Neural crest cell (in vitro differentiated cells): ENCODE results near the gene ELF2. TPM values are rescaled to one million over a fixed set of nuclear protein-coding genes. Genes with fewer than 3 reads are reported as not detected.

ENCODE experiments used
- DNase-seq: peaks from one replicate; pipeline ENCODE4 v3.0.0; 2021; ENCODE audit warnings: low read depth, mixed read lengths, low spot score
- H3K27ac Mint-ChIP-seq: one replicate; pipeline ENCODE4 v1.8.0; 2021; ENCODE audit warnings: mild to moderate bottlenecking, mixed read lengths; ENCODE audit not compliant: unreplicated experiment
- H3K27me3 Mint-ChIP-seq: 2 replicates; pipeline ENCODE4 v1.8.0; 2021; ENCODE audit warnings: low read depth, mild to moderate bottlenecking, mixed read lengths
- H3K36me3 Mint-ChIP-seq: 2 replicates; pipeline ENCODE4 v1.8.0; 2021; ENCODE audit warnings: low read depth, mild to moderate bottlenecking, mixed read lengths
- H3K4me1 Mint-ChIP-seq: 2 replicates; pipeline ENCODE4 v1.8.0; 2021; ENCODE audit warnings: mixed read lengths
- H3K4me3 Mint-ChIP-seq: one replicate; pipeline ENCODE4 v1.8.0; 2021; ENCODE audit warnings: mild to moderate bottlenecking, mixed read lengths
- H3K9me3 Mint-ChIP-seq: 2 replicates; pipeline ENCODE4 v1.8.0; 2021; ENCODE audit warnings: mixed read lengths
- CTCF ChIP-seq: fragments of 200-600 bp; sonication (generic); conservative IDR thresholded peaks from 2 replicates; pipeline ENCODE4 v1.5.0; 2021; ENCODE audit warnings: antibody characterized with exemption, mild to moderate bottlenecking
- total RNA-seq: library from RNA; stranded (reverse); gene quantifications from 2 replicates; pipeline ENCODE4 v1.2.1, GENCODE V29; 2021

Gene ELF2
- total RNA-seq, 1 donor from 2014 or later, result 39.4 TPM

- TF ChIP-seq CTCF, result no peak
- H3K27ac Mint-ChIP-seq, result no peak overlapping the region
- peaks cover 3% of the 10 kb centered on the region for H3K36me3 Mint-ChIP-seq
- no peak overlapping the region for H3K4me3 Mint-ChIP-seq
- DNase-seq, result no peak
- H3K9me3 Mint-ChIP-seq, result no peaks in the 10 kb centered on the region
- H3K27me3 Mint-ChIP-seq, result no peaks in the 10 kb centered on the region
- no peaks in the 10 kb centered on the region for H3K4me1 Mint-ChIP-seq
These were observed 39.3 kb downstream of the ELF2 start for GRCh38 chr4:139137763-139138162.

GRCh38 chr4:139134403-139134802, 42.6 kb downstream of the ELF2 start:
- Mint-ChIP-seq H3K4me3 (no peak overlapping the region), H3K27me3 (no peaks in the 10 kb centered on the region), H3K4me1 (no peaks in the 10 kb centered on the region), H3K27ac (no peak overlapping the region), H3K9me3 (no peaks in the 10 kb centered on the region), H3K36me3 (peaks cover 3% of the 10 kb centered on the region)
- no peak for DNase-seq
- no peak for TF ChIP-seq CTCF

GRCh38 chr4:139131209-139131870, 45.7 kb downstream of the ELF2 start:
- no peak for TF ChIP-seq CTCF
- Mint-ChIP-seq H3K4me1 (no peaks in the 10 kb centered on the region), H3K27me3 (no peaks in the 10 kb centered on the region), H3K4me3 (no peak overlapping the region), H3K9me3 (no peaks in the 10 kb centered on the region), H3K27ac (no peak overlapping the region), H3K36me3 (peaks cover 5% of the 10 kb centered on the region)
- no peak for DNase-seq

- H3K4me3 Mint-ChIP-seq, result no peak overlapping the region
- H3K36me3 Mint-ChIP-seq, result peaks cover 3% of the 10 kb centered on the region
- H3K27ac Mint-ChIP-seq, result peak overlapping the region; percentile 2
- H3K27me3 Mint-ChIP-seq, result no peaks in the 10 kb centered on the region
- no peaks in the 10 kb centered on the region for H3K4me1 Mint-ChIP-seq
- no peak for DNase-seq
- no peak for TF ChIP-seq CTCF
- H3K9me3 Mint-ChIP-seq, result no peaks in the 10 kb centered on the region
These were observed 47.8 kb downstream of the ELF2 start for GRCh38 chr4:139129206-139129605.

- H3K27ac Mint-ChIP-seq, result no peak overlapping the region
- H3K27me3 Mint-ChIP-seq, result no peaks in the 10 kb centered on the region
- H3K9me3 Mint-ChIP-seq, result no peaks in the 10 kb centered on the region
- H3K4me3 Mint-ChIP-seq, result no peak overlapping the region
- no peak for TF ChIP-seq CTCF
- peaks cover 3% of the 10 kb centered on the region for H3K36me3 Mint-ChIP-seq
- no peaks in the 10 kb centered on the region for H3K4me1 Mint-ChIP-seq
- DNase-seq, result no peak
These were observed 50.1 kb downstream of the ELF2 start for GRCh38 chr4:139126898-139127297.
